ENCODE measurements around the gene ZPR1.
"Not testable (repeated sequence)": the region's sequence is repeated elsewhere in the genome, so short reads cannot be mapped to it uniquely, and the experiment has no call there.

ZPR1 gene, protein sequence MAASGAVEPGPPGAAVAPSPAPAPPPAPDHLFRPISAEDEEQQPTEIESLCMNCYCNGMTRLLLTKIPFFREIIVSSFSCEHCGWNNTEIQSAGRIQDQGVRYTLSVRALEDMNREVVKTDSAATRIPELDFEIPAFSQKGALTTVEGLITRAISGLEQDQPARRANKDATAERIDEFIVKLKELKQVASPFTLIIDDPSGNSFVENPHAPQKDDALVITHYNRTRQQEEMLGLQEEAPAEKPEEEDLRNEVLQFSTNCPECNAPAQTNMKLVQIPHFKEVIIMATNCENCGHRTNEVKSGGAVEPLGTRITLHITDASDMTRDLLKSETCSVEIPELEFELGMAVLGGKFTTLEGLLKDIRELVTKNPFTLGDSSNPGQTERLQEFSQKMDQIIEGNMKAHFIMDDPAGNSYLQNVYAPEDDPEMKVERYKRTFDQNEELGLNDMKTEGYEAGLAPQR

GRCh38 chr11:116787786-116788486, at the start of gene ZPR1:
Gene ZPR1 (minus strand): TSS chr11:116788023. CDS start chr11:116787990, 33 bp downstream.
- DNase-seq (ENCODE audit: low read depth) = peak; percentile 37

DNA sequence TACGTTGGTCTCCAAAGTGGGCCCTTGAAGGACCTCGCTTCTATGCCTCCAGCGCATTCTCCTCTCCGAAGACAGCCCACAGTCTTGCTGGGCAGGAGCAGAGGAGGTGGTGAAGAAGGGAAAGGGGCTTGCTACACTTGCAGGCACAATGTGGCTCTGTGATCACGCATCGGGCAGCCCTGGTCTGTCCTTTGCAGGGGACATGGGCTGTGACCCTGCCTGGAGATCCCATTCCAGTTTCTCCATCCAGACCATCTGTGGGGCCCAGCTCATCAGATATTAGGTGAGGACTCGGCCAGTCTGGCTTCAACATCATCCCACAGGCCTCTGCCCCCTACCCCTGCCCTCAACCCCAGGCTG, 48.8 kb upstream of the ZPR1 start:
- no peak for DNase-seq (ENCODE audit: low read depth)

- peak; percentile 86 for DNase-seq (ENCODE audit: low read depth)
These were observed 48.2 kb upstream of the ZPR1 start for GRCh38 chr11:116835791-116836631.

DNA sequence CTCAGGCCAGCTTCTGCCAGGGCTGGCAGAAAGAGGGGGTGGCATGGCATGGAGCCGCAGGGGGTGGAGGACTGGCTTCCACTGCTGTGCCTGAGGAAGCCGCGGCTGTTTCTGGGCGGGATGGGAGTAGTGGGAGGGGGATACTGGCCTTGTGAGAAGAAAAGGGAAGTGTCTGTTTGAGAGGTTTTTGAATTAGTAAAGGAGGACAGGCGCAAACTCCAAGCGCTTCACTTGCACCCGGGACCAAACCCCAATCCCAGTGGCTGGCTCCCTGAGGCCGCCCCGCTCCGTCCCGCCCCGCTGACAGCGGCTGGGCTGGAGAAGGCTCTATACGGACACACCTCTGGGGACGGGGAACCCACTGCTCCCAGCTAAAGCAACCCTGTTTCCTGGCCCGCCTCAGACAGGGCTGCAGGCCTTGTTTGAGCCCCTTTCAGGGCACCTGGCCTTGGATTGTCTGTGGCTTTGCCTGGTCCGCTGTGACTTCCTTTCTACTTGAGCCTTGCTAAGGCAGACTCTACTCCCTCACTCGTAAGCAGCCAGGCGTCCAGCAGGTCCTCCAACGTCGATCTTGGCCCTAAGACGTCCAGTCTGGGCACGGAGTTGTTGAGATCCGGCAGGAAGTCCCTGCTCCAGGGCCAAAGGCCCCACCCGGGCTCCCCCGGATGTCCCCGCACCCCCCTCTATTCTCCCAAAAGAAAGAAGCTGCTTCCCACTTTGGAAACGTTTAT, 47.4 kb upstream of the ZPR1 start:
- no peak for DNase-seq (ENCODE audit: low read depth)

DNA sequence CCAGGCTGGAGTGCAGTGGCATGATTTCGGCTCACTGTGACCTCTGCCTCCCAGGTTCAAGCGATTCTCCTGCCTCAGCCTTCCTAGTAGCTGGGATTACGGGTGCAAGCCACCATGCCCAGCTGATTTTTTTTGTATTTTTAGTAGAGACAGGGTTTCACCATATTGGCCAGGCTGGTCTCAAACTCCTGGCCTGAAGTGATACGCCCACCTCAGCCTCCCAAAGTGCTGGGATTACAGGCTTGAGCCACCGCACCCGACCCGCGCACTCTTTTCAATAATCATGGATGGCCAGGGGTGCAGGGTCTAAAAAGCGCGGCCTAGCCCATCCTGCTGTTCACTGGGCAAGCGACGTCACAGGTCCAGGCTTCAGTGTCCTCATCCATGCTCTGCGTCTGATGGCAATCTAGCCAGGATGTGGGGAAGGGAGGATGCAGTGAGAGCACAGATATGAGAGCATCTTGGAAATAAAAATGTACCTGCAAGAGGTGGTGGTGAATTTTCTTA, 46.8 kb upstream of the ZPR1 start:
- not testable (repeated sequence) for DNase-seq (ENCODE audit: low read depth)

DNA sequence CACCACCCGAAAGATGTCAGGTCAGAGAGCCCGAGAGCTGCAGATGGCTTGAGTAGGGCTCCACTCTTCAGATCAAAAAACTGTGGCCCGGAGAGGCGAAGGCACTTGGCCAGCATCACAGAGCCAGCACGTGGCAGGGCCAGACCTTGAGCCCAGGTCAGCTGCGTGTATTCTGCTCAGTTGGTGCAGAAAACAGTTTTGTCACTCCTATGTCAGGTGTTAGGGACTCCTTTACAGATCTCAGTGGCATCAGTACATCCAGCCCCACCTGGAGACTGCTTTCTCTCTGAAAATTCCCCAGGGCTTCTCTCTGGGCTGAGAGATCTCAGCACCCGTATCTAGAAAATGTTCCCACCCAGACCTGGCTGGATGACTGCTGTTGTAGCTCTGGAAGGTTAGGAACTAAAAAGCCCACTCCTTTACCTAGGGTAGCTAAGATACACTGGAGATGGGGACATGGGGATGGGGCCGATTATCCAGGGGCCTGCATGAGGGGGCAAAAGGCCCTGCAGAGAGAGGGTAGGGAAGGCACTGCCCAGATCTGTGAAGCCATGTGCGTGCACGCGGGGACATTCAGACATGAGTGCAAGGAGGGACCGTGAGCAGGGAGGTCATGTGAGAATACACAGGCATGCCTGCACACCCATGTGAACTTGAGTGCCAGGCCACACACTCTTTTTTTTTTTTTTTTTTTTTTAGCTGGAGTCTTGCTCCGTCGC, 46.2 kb upstream of the ZPR1 start:
- no peak for DNase-seq (ENCODE audit: low read depth)

DNA sequence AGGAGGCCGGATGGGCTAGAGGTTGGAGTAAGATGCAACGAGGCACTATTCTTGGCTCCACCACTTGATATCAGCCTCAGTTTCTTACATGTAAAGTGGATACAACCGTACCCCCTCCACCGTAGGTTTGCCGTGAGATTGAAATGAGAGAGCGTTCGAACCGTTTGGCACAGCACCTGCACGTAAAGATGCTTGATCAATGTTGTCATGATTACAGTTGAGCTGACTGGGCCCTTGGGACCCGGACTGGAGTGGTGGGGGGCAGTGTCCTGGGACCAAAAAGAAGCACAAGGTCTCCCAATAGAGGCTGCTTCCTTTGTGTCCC, 45.6 kb upstream of the ZPR1 start:
- DNase-seq (ENCODE audit: low read depth) = no peak

- DNase-seq (ENCODE audit: low read depth) = no peak
These were observed 44.8 kb upstream of the ZPR1 start for GRCh38 chr11:116832350-116833290.

GRCh38 chr11:116831790-116832349, 44.0 kb upstream of the ZPR1 start:
- DNase-seq (ENCODE audit: low read depth) = no peak

DNA sequence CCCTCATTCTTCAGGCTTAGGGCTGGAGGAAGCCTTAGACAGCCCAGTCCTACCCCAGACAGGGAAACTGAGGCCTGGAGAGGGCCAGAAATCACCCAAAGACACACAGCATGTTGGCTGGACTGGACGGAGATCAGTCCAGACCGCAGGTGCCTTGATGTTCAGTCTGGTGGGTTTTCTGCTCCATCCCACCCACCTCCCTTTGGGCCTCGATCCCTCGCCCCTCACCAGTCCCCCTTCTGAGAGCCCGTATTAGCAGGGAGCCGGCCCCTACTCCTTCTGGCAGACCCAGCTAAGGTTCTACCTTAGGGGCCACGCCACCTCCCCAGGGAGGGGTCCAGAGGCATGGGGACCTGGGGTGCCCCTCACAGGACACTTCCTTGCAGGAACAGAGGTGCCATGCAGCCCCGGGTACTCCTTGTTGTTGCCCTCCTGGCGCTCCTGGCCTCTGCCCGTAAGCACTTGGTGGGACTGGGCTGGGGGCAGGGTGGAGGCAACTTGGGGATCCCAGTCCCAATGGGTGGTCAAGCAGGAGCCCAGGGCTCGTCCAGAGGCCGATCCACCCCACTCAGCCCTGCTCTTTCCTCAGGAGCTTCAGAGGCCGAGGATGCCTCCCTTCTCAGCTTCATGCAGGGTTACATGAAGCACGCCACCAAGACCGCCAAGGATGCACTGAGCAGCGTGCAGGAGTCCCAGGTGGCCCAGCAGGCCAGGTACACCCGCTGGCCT, 42.5 kb upstream of the ZPR1 start:
- no peak for DNase-seq (ENCODE audit: low read depth)

DNA sequence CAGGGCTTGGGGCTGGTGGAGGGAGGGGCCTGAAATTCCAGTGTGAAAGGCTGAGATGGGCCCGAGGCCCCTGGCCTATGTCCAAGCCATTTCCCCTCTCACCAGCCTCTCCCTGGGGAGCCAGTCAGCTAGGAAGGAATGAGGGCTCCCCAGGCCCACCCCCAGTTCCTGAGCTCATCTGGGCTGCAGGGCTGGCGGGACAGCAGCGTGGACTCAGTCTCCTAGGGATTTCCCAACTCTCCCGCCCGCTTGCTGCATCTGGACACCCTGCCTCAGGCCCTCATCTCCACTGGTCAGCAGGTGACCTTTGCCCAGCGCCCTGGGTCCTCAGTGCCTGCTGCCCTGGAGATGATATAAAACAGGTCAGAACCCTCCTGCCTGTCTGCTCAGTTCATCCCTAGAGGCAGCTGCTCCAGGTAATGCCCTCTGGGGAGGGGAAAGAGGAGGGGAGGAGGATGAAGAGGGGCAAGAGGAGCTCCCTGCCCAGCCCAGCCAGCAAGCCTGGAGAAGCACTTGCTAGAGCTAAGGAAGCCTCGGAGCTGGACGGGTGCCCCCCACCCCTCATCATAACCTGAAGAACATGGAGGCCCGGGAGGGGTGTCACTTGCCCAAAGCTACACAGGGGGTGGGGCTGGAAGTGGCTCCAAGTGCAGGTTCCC, 41.8 kb upstream of the ZPR1 start, which contains the start of gene APOC3:
Gene APOC3 (plus strand): TSS at position 383 of the 659 bp plus-strand sequence. CDS start 676 bp downstream, outside the sequence.
- no peak for DNase-seq (ENCODE audit: low read depth)

DNA sequence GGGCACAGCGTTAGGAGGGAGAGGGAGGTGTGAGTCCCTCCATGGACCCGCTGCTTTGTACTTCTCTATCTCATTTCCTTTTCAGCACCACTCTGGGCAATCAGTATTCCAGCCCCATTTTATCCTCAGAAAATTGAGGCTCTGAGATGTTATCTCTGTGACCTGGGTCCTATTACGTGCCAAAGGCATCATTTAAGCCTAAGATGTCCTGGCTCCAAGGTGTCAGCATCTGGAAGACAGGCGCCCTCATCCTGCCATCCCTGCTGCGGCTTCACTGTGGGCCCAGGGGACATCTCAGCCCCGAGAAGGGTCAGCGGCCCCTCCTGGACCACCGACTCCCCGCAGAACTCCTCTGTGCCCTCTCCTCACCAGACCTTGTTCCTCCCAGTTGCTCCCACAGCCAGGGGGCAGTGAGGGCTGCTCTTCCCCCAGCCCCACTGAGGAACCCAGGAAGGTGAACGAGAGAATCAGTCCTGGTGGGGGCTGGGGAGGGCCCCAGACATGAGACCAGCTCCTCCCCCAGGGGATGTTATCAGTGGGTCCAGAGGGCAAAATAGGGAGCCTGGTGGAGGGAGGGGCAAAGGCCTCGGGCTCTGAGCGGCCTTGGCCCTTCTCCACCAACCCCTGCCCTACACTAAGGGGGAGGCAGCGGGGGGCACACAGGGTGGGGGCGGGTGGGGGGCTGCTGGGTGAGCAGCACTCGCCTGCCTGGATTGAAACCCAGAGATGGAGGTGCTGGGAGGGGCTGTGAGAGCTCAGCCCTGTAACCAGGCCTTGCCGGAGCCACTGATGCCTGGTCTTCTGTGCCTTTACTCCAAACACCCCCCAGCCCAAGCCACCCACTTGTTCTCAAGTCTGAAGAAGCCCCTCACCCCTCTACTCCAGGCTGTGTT, 41.1 kb upstream of the ZPR1 start:
- no peak for DNase-seq (ENCODE audit: low read depth)

DNA sequence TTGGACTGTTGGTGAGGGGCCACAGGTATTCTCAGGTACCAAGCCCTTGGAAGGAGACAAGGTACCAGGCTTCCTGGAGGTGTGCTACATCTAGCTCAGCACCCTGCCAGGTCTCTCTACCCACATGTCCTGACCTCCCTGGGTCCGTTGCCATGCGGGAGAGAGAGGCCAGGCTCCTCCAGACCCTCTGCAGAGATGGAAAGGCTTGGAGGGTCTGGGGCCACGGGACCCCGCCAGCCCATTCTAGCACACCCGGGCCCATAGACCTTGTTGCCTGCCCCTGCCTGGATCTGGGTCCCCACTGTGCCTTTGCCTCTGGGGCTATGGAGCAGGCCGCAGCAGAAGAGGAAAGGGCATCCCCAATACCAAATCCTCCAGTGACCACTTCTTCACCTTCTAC, 39.6 kb upstream of the ZPR1 start:
- no peak for DNase-seq (ENCODE audit: low read depth)

DNA sequence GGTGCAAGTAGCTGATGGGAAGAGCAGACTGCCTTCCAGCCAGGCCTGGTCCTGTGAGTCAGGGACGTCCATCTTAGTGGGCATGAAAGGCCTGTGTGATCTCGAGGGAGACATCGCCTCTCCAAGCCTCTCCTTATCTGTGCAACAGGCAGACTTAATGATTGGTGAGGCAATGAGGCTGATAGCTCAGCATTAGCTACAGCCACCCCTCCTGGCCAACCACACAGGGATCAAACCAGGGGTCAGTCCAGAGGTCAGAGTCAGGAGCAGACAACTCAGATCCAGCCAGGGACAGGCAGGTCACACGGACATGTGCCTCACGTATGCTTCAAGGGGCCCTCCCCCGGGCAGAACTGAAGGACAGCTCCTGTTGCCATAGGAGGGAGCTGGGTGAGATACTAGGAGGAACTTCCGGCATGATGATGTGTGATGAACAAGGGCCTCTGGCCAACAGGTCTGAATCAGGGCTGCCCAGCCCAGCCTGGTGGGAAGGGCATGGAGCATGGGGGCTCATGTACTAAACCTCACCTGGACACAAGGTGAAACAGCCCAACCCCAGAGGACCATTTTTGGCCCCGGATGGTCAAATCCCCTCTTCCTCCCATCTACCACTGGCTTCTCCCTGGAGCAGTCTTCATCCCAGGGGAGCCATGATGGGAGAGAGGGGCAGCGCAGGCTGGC, 39.1 kb upstream of the ZPR1 start:
- no peak for DNase-seq (ENCODE audit: low read depth)

GRCh38 chr11:116825854-116826750, 38.3 kb upstream of the ZPR1 start:
- no peak for DNase-seq (ENCODE audit: low read depth)

- DNase-seq (ENCODE audit: low read depth) = no peak
These were observed 37.6 kb upstream of the ZPR1 start for GRCh38 chr11:116825434-116825833.
